H1 (cell line): Measurements from ENCODE around the gene SEMA6A. TPM values are rescaled to one million over a fixed set of nuclear protein-coding genes. Genes with fewer than 3 reads are reported as not detected.

Source experiments
- CTCF ChIA-PET: fragments of 300-600 bp; sonication (Branson Sonifier 250); formaldehyde crosslinking; loops from one replicate; lab custom pipeline; 2021; ENCODE audit not compliant: partially characterized antibody; lab: Charles Lee
- POLR2A ChIA-PET: fragments of 300-600 bp; sonication (Branson Sonifier 250); formaldehyde crosslinking; loops from one replicate; lab custom pipeline; 2021; ENCODE audit warnings: inconsistent platforms; ENCODE audit not compliant: partially characterized antibody; lab: Charles Lee
- DNase-seq, 2 experiments: peaks; one replicate each; pipeline versions ENCODE4 v3.0.0 to v3.0.0-alpha.2; 2010 to 2022; ENCODE audit warnings: low spot score in 2 of 2, low read depth in 1 of 2, mixed read lengths in 1 of 2
- FAIRE-seq: peaks from 2 replicates; lab custom pipeline; 2011; peaks lifted over from hg19 to GRCh38; lab: Jason Lieb, UNC
- H2AFZ ChIP-seq: 2 replicates; pipeline ENCODE4 v1.8.1; 2012; ENCODE audit warnings: low read length, inconsistent platforms
- H2AK5ac ChIP-seq: 2 replicates; pipeline ENCODE4 v1.6.1; 2013; ENCODE audit warnings: low read depth, low read length
- H2BK120ac ChIP-seq: replicated peaks from 2 replicates; pipeline ENCODE3; 2013; ENCODE audit warnings: low read depth, low read length, inconsistent platforms
- H2BK12ac ChIP-seq: 2 replicates; pipeline ENCODE4 v1.6.1; 2013; ENCODE audit warnings: low read depth, low read length
- H2BK15ac ChIP-seq: 2 replicates; pipeline ENCODE4 v1.6.1; 2013; ENCODE audit warnings: low read length
- H2BK20ac ChIP-seq: 2 replicates; pipeline ENCODE4 v1.6.1; 2013; ENCODE audit warnings: low read length
- H2BK5ac ChIP-seq: 2 replicates; pipeline ENCODE4 v1.6.1; 2013; ENCODE audit warnings: low read depth, low read length
- H3K14ac ChIP-seq: 2 replicates; pipeline ENCODE4 v1.6.1; 2013; ENCODE audit warnings: inconsistent platforms; ENCODE audit not compliant: insufficient read length
- H3K18ac ChIP-seq: 2 replicates; pipeline ENCODE4 v1.6.1; 2013; ENCODE audit warnings: low read length; ENCODE audit errors: extremely low read depth
- H3K23ac ChIP-seq: 2 replicates; pipeline ENCODE4 v1.6.1; 2013; ENCODE audit warnings: inconsistent platforms; ENCODE audit not compliant: insufficient read length
- H3K23me2 ChIP-seq: 2 replicates; pipeline ENCODE4 v1.6.1; 2013; ENCODE audit warnings: low read depth, low read length
- H3K27ac ChIP-seq: 2 replicates; pipeline ENCODE4 v1.6.1; 2011; ENCODE audit warnings: low read depth, low read length, inconsistent platforms
- H3K27me3 ChIP-seq, 4 experiments: replicated peaks in 1 of 4; 1 replicate in 1 of 4; 2 replicates in 3 of 4; pipeline versions ENCODE4 v1.6.1 to v1.8.1; 2011 to 2013; ENCODE audit warnings: low read length in 3 of 4, mild to moderate bottlenecking in 3 of 4, inconsistent platforms in 2 of 4, mixed read lengths in 2 of 4, moderate library complexity in 1 of 4; ENCODE audit not compliant: control insufficient read depth in 3 of 4, insufficient read depth in 3 of 4; ENCODE audit errors: extremely low read depth in 1 of 4
- H3K36me3 ChIP-seq, 4 experiments: 2 replicates each; pipeline versions ENCODE4 v1.6.1 to v1.8.1; 2011 to 2013; ENCODE audit warnings: mild to moderate bottlenecking in 4 of 4, low read length in 3 of 4, moderate library complexity in 2 of 4, control low read depth in 1 of 4, inconsistent platforms in 1 of 4; ENCODE audit not compliant: insufficient read depth in 4 of 4, control insufficient read depth in 2 of 4
- H3K4ac ChIP-seq: replicated peaks from 2 replicates; pipeline ENCODE3; 2013; ENCODE audit warnings: low read length, low read depth, mixed read lengths, inconsistent platforms; ENCODE audit not compliant: insufficient read length
- H3K4me1 ChIP-seq, 4 experiments: replicated peaks in 1 of 4; 1 replicate in 1 of 4; 2 replicates in 3 of 4; pipeline versions ENCODE4 v1.6.1 to v1.8.1; 2011 to 2013; ENCODE audit warnings: low read length in 3 of 4, inconsistent platforms in 2 of 4, mixed read lengths in 1 of 4; ENCODE audit not compliant: insufficient read depth in 4 of 4, control insufficient read depth in 3 of 4
- H3K4me2 ChIP-seq, 2 experiments: 2 replicates each; pipeline versions ENCODE4 v1.6.1 to v1.8.1; 2011 to 2013; ENCODE audit warnings: low read depth in 2 of 2, low read length in 2 of 2, control low read depth in 1 of 2, inconsistent platforms in 1 of 2, mild to moderate bottlenecking in 1 of 2; ENCODE audit not compliant: insufficient read depth in 1 of 2
- H3K4me3 ChIP-seq, 4 experiments: fragments of 200-600, 300-600 bp in 1 of 4; sonication (generic), shearing (Covaris generic), sonication (Bioruptor Twin) in 1 of 4; 2 replicates each; pipeline versions ENCODE4 v1.5.1 to v1.8.1; 2011 to 2016; ENCODE audit warnings: low read length in 4 of 4, low read depth in 3 of 4, control low read depth in 2 of 4, inconsistent platforms in 2 of 4, mild to moderate bottlenecking in 2 of 4, mixed read lengths in 1 of 4, moderate library complexity in 1 of 4; ENCODE audit not compliant: insufficient read depth in 2 of 4; ENCODE audit errors: extremely low read depth in 1 of 4
- H3K56ac ChIP-seq: replicated peaks from 2 replicates; pipeline ENCODE3; 2013; ENCODE audit warnings: low read depth, mild to moderate bottlenecking, mixed read lengths, low read length, inconsistent platforms; ENCODE audit not compliant: insufficient read length
- H3K79me1 ChIP-seq: 2 replicates; pipeline ENCODE4 v1.6.1; 2013; ENCODE audit warnings: low read depth, low read length, control low read depth
- H3K79me2 ChIP-seq, 2 experiments: 2 replicates each; pipeline versions ENCODE4 v1.6.1 to v1.8.1; 2012 to 2013; ENCODE audit warnings: low read length in 2 of 2, mild to moderate bottlenecking in 2 of 2, inconsistent platforms in 1 of 2; ENCODE audit not compliant: insufficient read depth in 2 of 2, control insufficient read depth in 1 of 2
- H3K9ac ChIP-seq, 4 experiments: replicated peaks in 1 of 4; 1 replicate in 1 of 4; 2 replicates in 3 of 4; pipeline versions ENCODE4 v1.6.1 to v1.8.1; 2011 to 2013; ENCODE audit warnings: low read depth in 3 of 4, low read length in 3 of 4, control low read depth in 2 of 4, mild to moderate bottlenecking in 2 of 4, moderate library complexity in 2 of 4, inconsistent platforms in 1 of 4; ENCODE audit errors: extremely low read depth in 1 of 4
- H3K9me3 ChIP-seq, 2 experiments: 2 replicates each; pipeline versions ENCODE4 v1.6.1 to v1.8.1; 2012 to 2013; ENCODE audit warnings: mild to moderate bottlenecking in 2 of 2, moderate library complexity in 2 of 2, control low read depth in 1 of 2, inconsistent platforms in 1 of 2, low read depth in 1 of 2, low read length in 1 of 2, mixed read lengths in 1 of 2; ENCODE audit not compliant: insufficient read depth in 2 of 2
- H4K20me1 ChIP-seq, 2 experiments: replicated peaks in 1 of 2; 2 replicates each; pipeline versions ENCODE3 to v1.8.1; 2011 to 2013; ENCODE audit warnings: inconsistent platforms in 2 of 2, low read length in 2 of 2, mild to moderate bottlenecking in 1 of 2; ENCODE audit not compliant: insufficient read depth in 2 of 2, control insufficient read depth in 1 of 2
- H4K5ac ChIP-seq: 2 replicates; pipeline ENCODE4 v1.6.1; 2013; ENCODE audit warnings: low read length, low read depth, mixed read lengths, inconsistent platforms; ENCODE audit not compliant: insufficient read length
- H4K8ac ChIP-seq: 2 replicates; pipeline ENCODE4 v1.8.0; 2013; ENCODE audit warnings: mild to moderate bottlenecking, moderate library complexity, low read length, inconsistent platforms; ENCODE audit not compliant: insufficient read depth; ENCODE audit errors: extremely low read depth
- H4K91ac ChIP-seq: replicated peaks from 2 replicates; pipeline ENCODE3; 2013; ENCODE audit warnings: low read length, mixed read lengths, inconsistent platforms; ENCODE audit not compliant: insufficient read length
- SIN3A ChIP-seq, 2 experiments: IDR thresholded peaks in 1 of 2; conservative IDR thresholded peaks in 1 of 2; 2 replicates each; pipeline ENCODE4 v1.6.1; 2011 to 2012; ENCODE audit warnings: low read length in 2 of 2, improper control_type of control experiment in 1 of 2, low read depth in 1 of 2, mild to moderate bottlenecking in 1 of 2
- WGBS, 2 experiments: shearing (Covaris generic) in 1 of 2; methylation state at CpG; one replicate each; pipeline versions ENCODE4 v1.1.6 to v1.1.7; 2013 to 2015; ENCODE audit warnings: low lambda C conversion rate in 2 of 2, mixed read lengths in 2 of 2, inconsistent platforms in 1 of 2, low coverage in 1 of 2, missing lambda C conversion rate in 1 of 2; ENCODE audit not compliant: insufficient replicate concordance in 2 of 2, insufficient coverage in 1 of 2, insufficient read length in 1 of 2; ENCODE audit errors: extremely low coverage in 1 of 2, missing lambda C conversion rate in 1 of 2; 5-methylcytosine and 5-hydroxymethylcytosine counted together
- polyA plus RNA-seq, 7 experiments: library from polyadenylated mRNA; depleted of rRNA in 3 of 7; stranded (reverse) in 5 of 7; unstranded in 2 of 7; fragments of >200 nt in 5 of 7; fragments of 200-250 nt in 2 of 7; gene quantifications; 1 replicate in 5 of 7; 2 replicates in 1 of 7; 4 replicates in 1 of 7; pipeline versions ENCODE4 v1.2.1 to v1.2.3, GENCODE V29; 2011 to 2013; ENCODE audit warnings: missing spikeins in 2 of 7, mixed read lengths in 2 of 7
- total RNA-seq: library from RNA; stranded (reverse); fragmentation: NEBNext Ultra II Directional; extraction: Animal tissue kit (Norgen Biotek cat#: 25700); gene quantifications from 2 replicates; pipeline ENCODE4 v1.2.1, GENCODE V29; 2021

SEMA6A gene
- total and polyA plus RNA-seq, 2 of the 8 experiments (the other 6 are each of a cell fraction or from before 2014, with no cell fraction given) = 78.3 to 277 TPM

GRCh38 chr5:116544531-116545241 is 29.9 kb downstream of the SEMA6A start:
- Histone ChIP-seq H3K9me3 (no peaks in the 10 kb centered on the region), H4K91ac (no peak overlapping the region), H2BK5ac (no peak overlapping the region), H2AK5ac (no peak overlapping the region), H3K4me1 (peaks cover 0 to 8% (median 2%) of the 10 kb centered on the region in 4 experiments; a peak in 2 of 7 replicates), H3K56ac (no peak overlapping the region), H2BK15ac (no peak overlapping the region), H4K8ac (no peak overlapping the region), H3K4me2 (no peak overlapping the region), H3K36me3 (peaks cover 0 to 32% (median 2%) of the 10 kb centered on the region in 4 experiments; a peak in 2 of 8 replicates), H3K4me3 (no peak overlapping the region), H4K20me1 (peaks cover 32 to 40% of the 10 kb centered on the region in 2 experiments), H3K23me2 (no peaks in the 10 kb centered on the region), H3K27ac (no peak overlapping the region), H3K14ac (no peak overlapping the region), H2BK12ac (no peak overlapping the region), H4K5ac (no peak overlapping the region), H3K9ac (no peak overlapping the region), H3K27me3 (no peaks in the 10 kb centered on the region), H3K4ac (no peak overlapping the region), H3K79me2 (peaks cover 87 to 100% of the 10 kb centered on the region in 2 experiments), H3K23ac (no peak overlapping the region), H2AFZ (no peak overlapping the region), H2BK120ac (no peak overlapping the region), H3K79me1 (peaks cover 5% of the 10 kb centered on the region; the same call in 1 of the 2 replicates), H2BK20ac (no peak overlapping the region), H3K18ac (no peak overlapping the region)
- CTCF ChIA-PET = interaction anchor here (0.6 to 3.2 kb wide), 5 partner anchors 8 to 220 kb away, joined by 3 to 14 read pairs (median 5); no protein-coding TSS in a partner anchor
- 92% methylated on average over 3 of the region's 3 CpGs; no CpG with 5 or more reads in 1 of the 2 experiments for WGBS, 2 experiments
- POLR2A ChIA-PET = interaction anchor here (0.6 to 2.5 kb wide), 4 partner anchors 9 to 1329 kb away, joined by 3 to 10 read pairs (median 4); no protein-coding TSS in a partner anchor
- DNase-seq = no peak
- FAIRE-seq = no peak
- no peak for TF ChIP-seq SIN3A (conservative IDR thresholded peaks at IDR 0.05 in 1 of 2, IDR thresholded peaks at IDR 0.05 in 1 of 2; ENCODE audit: low read depth in 1 of 2, low read length in 2 of 2)
